SK-N-MC (cell line): ENCODE results near the gene ZFYVE28.

ENCODE experiments used
- EZH2 ChIP-seq: fragments of 200-600 bp; sonication (generic); IDR thresholded peaks from one replicate; pipeline ENCODE4 v1.6.1; 2017; ENCODE audit warnings: antibody characterized with exemption
- POLR2AphosphoS5 ChIP-seq: IDR thresholded peaks from 2 replicates; pipeline ENCODE4 v1.6.1; 2012; ENCODE audit warnings: mild to moderate bottlenecking, low read depth, low read length, borderline replicate concordance

DNA sequence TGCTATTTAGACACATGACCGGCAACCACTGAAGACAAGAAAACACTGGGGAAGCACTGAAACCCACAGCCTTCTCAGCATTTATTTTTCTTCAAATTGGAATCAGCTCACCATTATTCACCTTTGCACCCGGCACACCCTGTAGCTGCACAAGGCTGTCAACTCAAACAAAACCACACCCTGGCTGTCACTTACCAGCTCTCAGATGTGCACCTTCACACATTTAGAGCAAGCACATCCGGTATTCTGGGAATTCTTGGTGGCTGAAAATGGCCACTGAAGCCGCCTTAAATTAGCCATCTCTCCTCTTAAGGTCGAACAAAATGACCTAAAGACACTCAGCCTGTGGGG lies 5.9 kb downstream of the ZFYVE28 start:
- TF ChIP-seq EZH2 (no peak), POLR2AphosphoS5 (no peak)
